ENCODE data around the gene ATR. TPM values are rescaled to one million over a fixed set of nuclear protein-coding genes. Genes with fewer than 3 reads are reported as not detected.
"Not testable (repeated sequence)": the region's sequence is repeated elsewhere in the genome, so short reads cannot be mapped to it uniquely, and the experiment has no call there.

Gene ATR
- total and polyA plus RNA-seq, 3 donors from 2014 or later = 21.8 to 42.8 (median 34.9) TPM

- Histone ChIP-seq H3K4me3 (no peak overlapping the region), H3K4me1 (no peaks in the 10 kb centered on the region), H3K9me3 (no peaks in the 10 kb centered on the region), H3K27me3 (no peaks in the 10 kb centered on the region), H3K27ac (no peak overlapping the region), H3K36me3 (ENCODE audit: low read depth, missing control alignments) (no peaks in the 10 kb centered on the region)
- no peak for TF ChIP-seq POLR2A (IDR thresholded peaks at IDR 0.05)
- TF ChIP-seq, protein P1, sequence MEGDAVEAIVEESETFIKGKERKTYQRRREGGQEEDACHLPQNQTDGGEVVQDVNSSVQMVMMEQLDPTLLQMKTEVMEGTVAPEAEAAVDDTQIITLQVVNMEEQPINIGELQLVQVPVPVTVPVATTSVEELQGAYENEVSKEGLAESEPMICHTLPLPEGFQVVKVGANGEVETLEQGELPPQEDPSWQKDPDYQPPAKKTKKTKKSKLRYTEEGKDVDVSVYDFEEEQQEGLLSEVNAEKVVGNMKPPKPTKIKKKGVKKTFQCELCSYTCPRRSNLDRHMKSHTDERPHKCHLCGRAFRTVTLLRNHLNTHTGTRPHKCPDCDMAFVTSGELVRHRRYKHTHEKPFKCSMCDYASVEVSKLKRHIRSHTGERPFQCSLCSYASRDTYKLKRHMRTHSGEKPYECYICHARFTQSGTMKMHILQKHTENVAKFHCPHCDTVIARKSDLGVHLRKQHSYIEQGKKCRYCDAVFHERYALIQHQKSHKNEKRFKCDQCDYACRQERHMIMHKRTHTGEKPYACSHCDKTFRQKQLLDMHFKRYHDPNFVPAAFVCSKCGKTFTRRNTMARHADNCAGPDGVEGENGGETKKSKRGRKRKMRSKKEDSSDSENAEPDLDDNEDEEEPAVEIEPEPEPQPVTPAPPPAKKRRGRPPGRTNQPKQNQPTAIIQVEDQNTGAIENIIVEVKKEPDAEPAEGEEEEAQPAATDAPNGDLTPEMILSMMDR (IDR thresholded peaks at IDR 0.05) = peak in 2 of 3 experiments; percentile 35 to 43
- intact Hi-C loops (cut with DNase I; ENCODE audit: low total_unique reads) = no loop called here
- peak; percentile 52 for DNase-seq
- 51 to 53% methylated on average over 2 of the region's 2 CpGs for whole genome bisulfite sequencing, 2 donors
Measured at GRCh38 chr3:142586803-142587406, 8.4 kb upstream of the ATR start.

GRCh38 chr3:142581070-142581469, 2.5 kb upstream of the ATR start:
- H3K36me3 ChIP-seq (ENCODE audit: low read depth, missing control alignments); H3K4me3 ChIP-seq; H3K9me3 ChIP-seq; H3K4me1 ChIP-seq; intact Hi-C loops (cut with DNase I; ENCODE audit: low total_unique reads); DNase-seq; H3K27me3 ChIP-seq; H3K27ac ChIP-seq: not testable (repeated sequence)
- WGBS, 2 donors = 81 to 88% methylated on average over 11 of the region's 11 CpGs

DNA sequence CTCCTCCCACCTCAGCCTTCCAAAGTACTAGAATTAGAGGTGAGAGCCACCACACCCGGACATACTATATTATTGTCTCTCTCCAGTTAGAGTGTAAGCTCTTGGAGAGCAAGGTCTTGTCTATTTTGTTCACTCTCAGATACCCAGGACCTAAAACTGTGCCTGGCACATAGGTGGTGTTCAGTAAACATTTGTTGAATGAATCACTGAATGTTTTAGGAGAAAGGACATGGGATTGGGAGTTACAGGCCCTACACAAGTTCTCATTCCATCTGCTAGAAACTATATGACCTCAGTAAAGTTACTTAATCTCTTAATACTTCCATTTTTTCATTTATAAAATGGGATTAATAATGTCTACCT, 1.5 kb upstream of the ATR start:
- Histone ChIP-seq H3K27ac (no peak overlapping the region), H3K4me1 (peaks cover 4% of the 10 kb centered on the region), H3K36me3 (ENCODE audit: low read depth, missing control alignments) (no peaks in the 10 kb centered on the region), H3K9me3 (no peaks in the 10 kb centered on the region), H3K27me3 (no peaks in the 10 kb centered on the region), H3K4me3 (no peak overlapping the region)
- intact Hi-C loops (cut with DNase I; ENCODE audit: low total_unique reads) = no loop called here
- 85 to 100% methylated on average over 1 of the region's 1 CpG for WGBS, 2 donors
- TF ChIP-seq, protein P1 (IDR thresholded peaks at IDR 0.05) = no peak
- no peak for TF ChIP-seq POLR2A (IDR thresholded peaks at IDR 0.05)
- no peak for DNase-seq

GRCh38 chr3:142577696-142578328, 721 bp downstream of the ATR start:
- peak overlapping the region; percentile 61 to 95 for H3K27ac ChIP-seq
- no peaks in the 10 kb centered on the region for H3K9me3 ChIP-seq
- intact Hi-C loops (cut with DNase I; ENCODE audit: low total_unique reads) = no loop called here
- H3K36me3 ChIP-seq (ENCODE audit: low read depth, missing control alignments) = no peaks in the 10 kb centered on the region
- H3K4me3 ChIP-seq = peak overlapping the region; percentile 78 to 88
- WGBS, 2 donors = 2 to 7% methylated on average over 12 of the region's 12 CpGs
- H3K27me3 ChIP-seq = no peaks in the 10 kb centered on the region
- no peak for TF ChIP-seq POLR2A (IDR thresholded peaks at IDR 0.05)
- TF ChIP-seq, protein P1 (IDR thresholded peaks at IDR 0.05) = no peak
- no peak for DNase-seq
- H3K4me1 ChIP-seq = peaks cover 4% of the 10 kb centered on the region

GRCh38 chr3:142576792-142577191, 1.7 kb downstream of the ATR start:
- DNase-seq = no peak
- intact Hi-C loops (cut with DNase I; ENCODE audit: low total_unique reads) = no loop called here
- Histone ChIP-seq H3K36me3 (ENCODE audit: low read depth, missing control alignments) (no peaks in the 10 kb centered on the region), H3K9me3 (no peaks in the 10 kb centered on the region), H3K4me3 (no peak overlapping the region), H3K27ac (no peak overlapping the region), H3K4me1 (peaks cover 4% of the 10 kb centered on the region), H3K27me3 (no peaks in the 10 kb centered on the region)
- no peak for TF ChIP-seq POLR2A (IDR thresholded peaks at IDR 0.05)
- TF ChIP-seq, protein P1 (IDR thresholded peaks at IDR 0.05) = no peak

Data from testis (tissue), 3 donors.